Tibial artery (tissue), 4 donors: ENCODE data around the gene IFNG.

Experiments
- DNase-seq, 2 donors: peaks; one replicate each; pipeline ENCODE4 v3.0.0-alpha.2; 2019
- H3K27ac ChIP-seq, 2 donors: fragments of 200-600 bp; sonication (generic) in 1 of 2; 1 replicate in 1 of 2; 2 replicates in 1 of 2; pipeline ENCODE4 v1.5.1; 2018 to 2019; ENCODE audit warnings: mild to moderate bottlenecking in 1 of 2
- H3K27me3 ChIP-seq, 2 donors: fragments of 200-600 bp; sonication (generic) in 1 of 2; one replicate each; pipeline versions ENCODE4 v1.5.1 to v1.6.0; 2016 to 2019
- H3K36me3 ChIP-seq, 3 donors: fragments of 200-600 bp; sonication (generic) in 2 of 3; one replicate each; pipeline ENCODE4 v1.5.1; 2016 to 2019; ENCODE audit warnings: mild to moderate bottlenecking in 2 of 3
- H3K4me1 ChIP-seq, 4 donors: fragments of 200-600 bp; sonication (generic) in 2 of 4; 1 replicate in 3 of 4; 2 replicates in 1 of 4; pipeline ENCODE4 v1.5.1; 2016 to 2019
- H3K4me3 ChIP-seq, 2 donors: fragments of 200-600 bp; sonication (generic) in 1 of 2; 1 replicate in 1 of 2; 2 replicates in 1 of 2; pipeline ENCODE4 v1.5.1; 2018 to 2019; ENCODE audit warnings: mild to moderate bottlenecking in 2 of 2
- H3K9me3 ChIP-seq, 3 donors: fragments of 200-600 bp; sonication (generic) in 1 of 3; one replicate each; pipeline ENCODE4 v1.5.1; 2016 to 2019
- CTCF ChIP-seq, 2 experiments: fragments of 200-600 bp in 1 of 2; fragments of 450-650 bp in 1 of 2; IDR thresholded peaks; one replicate each; pipeline ENCODE4 v1.5.1; 2017 to 2019; ENCODE audit warnings: antibody characterized with exemption in 2 of 2, mild to moderate bottlenecking in 1 of 2, moderate library complexity in 1 of 2
- intact Hi-C: fragments of 100-400 bp; cut with DNase I; formaldehyde crosslinking; loops from one replicate; pipeline ENCODE4 v1.15.0; 2023; ENCODE audit warnings: low total_unique reads

Gene IFNG

GRCh38 chr12:68137335-68137830, 22.2 kb downstream of the IFNG start:
- Histone ChIP-seq H3K36me3 (no peaks in the 10 kb centered on the region), H3K4me1 (no peaks in the 10 kb centered on the region), H3K4me3 (no peak overlapping the region), H3K27ac (no peak overlapping the region), H3K27me3 (no peaks in the 10 kb centered on the region), H3K9me3 (peaks cover 0 to under 1% (median 0%) of the 10 kb centered on the region in 3 donors)
- intact Hi-C loops: no loop called here
- DNase-seq: no peak
- no peak for TF ChIP-seq CTCF (IDR thresholded peaks at IDR 0.05)

DNA sequence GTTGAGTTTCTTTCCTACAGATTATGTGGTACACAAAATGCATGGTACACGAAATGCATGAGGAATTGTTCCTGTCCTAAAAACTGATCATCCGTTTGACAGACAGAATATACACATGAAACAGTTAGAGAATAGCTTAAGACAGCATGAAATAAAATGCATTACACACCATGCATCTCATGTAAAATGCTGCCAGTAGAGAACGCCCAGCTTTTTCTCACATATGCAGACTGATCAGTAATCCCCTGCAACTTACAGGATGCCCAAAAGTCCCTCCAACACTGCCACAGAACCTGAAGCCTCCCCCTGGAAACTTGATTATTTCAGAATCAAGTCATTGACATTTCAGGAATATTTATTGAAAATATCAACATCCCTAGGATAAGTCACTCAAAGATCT, 24.0 kb downstream of the IFNG start:
- H3K9me3 ChIP-seq: peaks cover 0 to 4% (median 4%) of the 10 kb centered on the region in 3 donors
- H3K27ac ChIP-seq: no peak overlapping the region
- intact Hi-C loops: no loop called here
- no peaks in the 10 kb centered on the region for H3K27me3 ChIP-seq
- no peak for DNase-seq
- H3K36me3 ChIP-seq: no peaks in the 10 kb centered on the region
- no peaks in the 10 kb centered on the region for H3K4me1 ChIP-seq
- no peak for TF ChIP-seq CTCF (IDR thresholded peaks at IDR 0.05)
- no peak overlapping the region for H3K4me3 ChIP-seq

DNA sequence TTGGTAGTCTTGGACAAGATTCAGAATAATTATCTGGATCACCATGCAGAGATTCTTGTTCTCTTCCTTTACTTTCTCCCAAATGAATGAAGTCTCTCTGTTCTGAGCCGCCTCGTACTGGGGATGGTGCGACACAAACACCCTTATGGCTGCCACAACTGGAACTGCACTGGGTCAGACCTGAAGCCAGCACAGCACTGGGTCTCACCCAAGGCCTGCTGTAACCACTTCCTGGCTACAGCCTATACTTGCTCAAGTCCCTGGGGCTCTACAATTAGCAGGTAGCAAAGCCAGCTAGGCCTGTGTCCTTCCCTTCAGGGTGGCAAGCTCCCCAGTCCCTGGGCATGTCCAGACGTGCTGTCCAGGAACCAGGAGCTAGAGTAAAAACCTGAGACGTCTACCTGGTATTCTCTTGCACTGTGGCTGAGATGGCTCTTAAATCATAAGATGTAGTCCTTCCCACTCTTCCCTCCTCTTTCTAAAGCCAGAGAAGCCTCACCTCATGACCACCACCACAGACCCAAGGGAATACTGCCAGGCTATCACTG, 27.6 kb downstream of the IFNG start:
- H3K9me3 ChIP-seq: peaks cover 0 to 15% (median 13%) of the 10 kb centered on the region in 3 donors
- no peaks in the 10 kb centered on the region for H3K36me3 ChIP-seq
- TF ChIP-seq CTCF (IDR thresholded peaks at IDR 0.05): no peak
- no peaks in the 10 kb centered on the region for H3K4me1 ChIP-seq
- intact Hi-C loops: no loop called here
- H3K4me3 ChIP-seq: no peak overlapping the region
- no peaks in the 10 kb centered on the region for H3K27me3 ChIP-seq
- no peak for DNase-seq
- H3K27ac ChIP-seq: no peak overlapping the region

DNA sequence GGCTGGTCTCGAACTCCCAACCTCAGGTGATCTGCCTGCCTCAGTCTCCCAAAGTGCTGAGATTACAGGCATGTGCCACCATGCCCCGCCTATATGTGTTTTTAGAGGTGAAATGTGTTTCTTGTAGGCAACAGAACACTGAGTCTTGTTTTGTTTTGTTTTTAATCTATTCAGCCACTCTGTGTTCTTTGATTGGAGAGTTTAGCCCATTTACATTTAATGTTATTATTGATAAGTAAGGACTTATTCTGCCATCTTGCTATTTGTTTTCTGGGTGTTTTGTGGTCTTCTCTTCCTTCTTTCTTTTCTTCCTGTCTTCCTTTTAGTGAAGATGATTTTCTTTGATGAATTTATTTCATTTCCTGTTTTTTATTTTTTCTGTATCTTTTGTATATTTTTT, 29.6 kb downstream of the IFNG start:
- Histone ChIP-seq H3K27me3 (no peaks in the 10 kb centered on the region), H3K27ac (no peak overlapping the region), H3K36me3 (no peaks in the 10 kb centered on the region), H3K9me3 (peaks cover 0 to 15% (median 13%) of the 10 kb centered on the region in 3 donors), H3K4me3 (no peak overlapping the region), H3K4me1 (no peaks in the 10 kb centered on the region)
- intact Hi-C loops: no loop called here
- TF ChIP-seq CTCF (IDR thresholded peaks at IDR 0.05): no peak
- no peak for DNase-seq

DNA sequence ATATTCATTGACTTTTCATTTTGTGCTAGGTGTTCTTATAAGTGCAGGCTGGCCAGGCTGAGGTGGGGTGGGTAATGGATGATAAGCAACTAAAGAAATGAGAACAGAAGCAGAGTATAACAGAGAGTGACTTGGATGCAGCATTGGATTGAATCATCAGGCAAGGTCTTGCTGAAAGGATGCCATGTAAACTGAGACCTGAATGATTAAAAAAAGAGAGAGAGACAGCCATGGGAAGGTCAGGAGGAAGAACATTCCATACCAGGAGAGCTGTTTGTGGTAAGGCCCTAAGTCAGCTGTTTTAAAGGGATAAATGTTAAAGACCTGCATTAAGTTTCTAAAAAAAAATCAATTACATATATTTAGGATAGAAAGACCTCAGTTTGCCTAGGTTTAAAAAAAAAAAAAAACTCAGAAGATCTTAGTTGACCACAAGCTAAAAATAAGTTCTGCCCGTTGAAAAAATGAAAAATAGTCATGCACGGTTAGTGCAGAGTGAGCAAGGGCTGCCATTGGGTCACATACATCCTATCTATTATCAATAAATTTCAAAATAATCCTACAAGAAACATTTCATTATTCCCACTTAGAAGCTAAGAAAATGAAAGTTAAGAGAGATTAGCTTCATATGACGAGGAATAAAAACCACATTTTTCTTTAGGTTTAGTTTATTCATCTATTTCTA, 37.2 kb downstream of the IFNG start:
- Histone ChIP-seq H3K36me3 (no peaks in the 10 kb centered on the region), H3K4me3 (no peak overlapping the region), H3K27ac (no peak overlapping the region), H3K27me3 (no peaks in the 10 kb centered on the region), H3K4me1 (no peaks in the 10 kb centered on the region), H3K9me3 (peaks cover 0 to 3% (median 0%) of the 10 kb centered on the region in 3 donors)
- DNase-seq: no peak
- intact Hi-C loops: no loop called here
- no peak for TF ChIP-seq CTCF (IDR thresholded peaks at IDR 0.05)
